CD4-positive, alpha-beta T cell treated with Interleukin-17A for 4 hours (primary cell): Measurements from ENCODE around the gene PPP1R13B.

ENCODE experiments used
- DNase-seq: peaks from one replicate; pipeline ENCODE4 v3.0.0-alpha.2; 2020; ENCODE audit warnings: mixed read lengths

Gene PPP1R13B

GRCh38 chr14:103709814-103710213 lies 137.6 kb downstream of the PPP1R13B start:
- DNase-seq = no peak

- no peak for DNase-seq
These were observed 138.6 kb downstream of the PPP1R13B start for GRCh38 chr14:103708750-103709187.

DNA sequence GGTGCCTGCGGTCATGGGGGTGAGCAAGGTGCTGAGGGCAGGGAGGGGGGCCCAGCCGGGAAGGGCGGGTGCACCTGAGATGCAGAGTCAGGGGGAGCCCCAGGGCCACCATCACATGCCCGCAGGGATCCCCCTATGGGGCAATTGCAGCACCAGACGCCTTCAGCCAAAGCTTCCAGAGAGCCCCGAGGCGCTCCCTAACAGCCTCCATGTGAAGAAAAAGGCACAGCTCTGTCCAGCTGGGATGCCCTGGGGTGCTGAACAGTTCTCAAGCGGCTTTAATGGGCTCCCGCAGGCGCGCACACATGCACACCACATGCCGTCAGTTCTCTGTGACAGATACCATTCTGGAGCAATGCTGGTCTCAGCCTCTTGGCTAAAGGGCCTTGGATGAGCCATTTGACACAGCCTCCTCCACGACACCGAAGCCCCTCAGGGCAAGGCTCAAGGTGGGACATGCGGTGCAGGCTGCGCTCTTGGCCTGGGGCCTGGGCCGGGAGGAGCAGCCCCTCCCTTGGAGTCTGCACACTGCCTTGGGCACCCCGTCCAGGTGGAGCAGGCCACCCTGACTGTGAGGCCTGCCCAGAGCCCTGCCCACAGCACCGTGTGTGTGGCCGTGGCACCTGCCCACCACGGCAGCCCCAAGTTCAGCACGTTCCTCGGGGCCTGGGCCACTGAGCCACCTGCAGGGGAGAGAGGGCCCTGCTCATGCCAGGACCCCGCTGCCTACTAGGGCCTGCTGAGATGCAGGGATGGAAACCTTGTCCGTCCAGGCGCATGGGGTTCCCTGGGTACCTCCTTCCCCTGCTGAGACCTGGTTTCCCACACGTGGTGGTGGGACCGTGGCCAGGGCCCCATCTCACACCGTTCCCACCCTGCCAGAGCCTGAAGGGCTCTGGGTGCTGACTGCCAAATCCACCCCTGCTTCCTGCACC lies 139.8 kb downstream of the PPP1R13B start:
- no peak for DNase-seq

DNA sequence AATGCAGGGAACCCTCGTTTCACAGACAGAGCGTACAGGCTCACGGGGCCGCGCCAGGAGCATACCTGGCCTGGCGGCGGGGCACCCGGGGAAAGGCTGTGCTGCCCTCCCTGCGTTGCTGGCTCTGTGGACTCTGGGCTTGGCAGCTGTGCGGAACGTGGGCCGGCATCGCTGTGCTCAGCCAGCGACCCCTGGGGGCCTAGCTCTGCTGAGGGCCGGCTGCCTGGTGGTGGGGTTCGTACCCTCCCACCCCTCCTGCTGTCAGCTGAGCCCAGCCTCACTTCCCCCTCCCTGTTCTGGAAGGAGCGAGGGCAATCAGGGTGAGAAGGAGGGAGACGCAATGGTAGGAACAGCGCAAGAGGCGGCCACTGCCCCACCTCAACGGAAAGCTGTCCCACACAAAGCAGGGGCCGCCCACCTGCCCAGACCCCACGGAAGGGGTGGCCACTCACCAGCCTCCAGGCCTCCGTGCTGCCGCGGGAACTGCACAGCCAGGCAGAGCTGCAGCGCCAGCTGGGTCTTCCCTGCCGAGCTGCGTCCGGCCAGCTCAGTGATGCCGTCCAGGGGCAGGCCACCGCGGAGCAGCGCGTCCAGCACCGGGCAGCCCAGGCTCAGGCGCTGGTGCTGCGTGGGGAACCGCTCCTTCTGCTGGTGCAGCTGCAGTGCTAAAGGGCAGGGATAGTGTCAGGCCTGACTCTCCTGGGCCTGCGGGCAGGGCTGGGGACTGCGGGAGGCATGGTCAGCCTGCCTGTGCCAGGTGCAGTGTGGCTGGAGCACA lies 140.6 kb downstream of the PPP1R13B start:
- no peak for DNase-seq

DNA sequence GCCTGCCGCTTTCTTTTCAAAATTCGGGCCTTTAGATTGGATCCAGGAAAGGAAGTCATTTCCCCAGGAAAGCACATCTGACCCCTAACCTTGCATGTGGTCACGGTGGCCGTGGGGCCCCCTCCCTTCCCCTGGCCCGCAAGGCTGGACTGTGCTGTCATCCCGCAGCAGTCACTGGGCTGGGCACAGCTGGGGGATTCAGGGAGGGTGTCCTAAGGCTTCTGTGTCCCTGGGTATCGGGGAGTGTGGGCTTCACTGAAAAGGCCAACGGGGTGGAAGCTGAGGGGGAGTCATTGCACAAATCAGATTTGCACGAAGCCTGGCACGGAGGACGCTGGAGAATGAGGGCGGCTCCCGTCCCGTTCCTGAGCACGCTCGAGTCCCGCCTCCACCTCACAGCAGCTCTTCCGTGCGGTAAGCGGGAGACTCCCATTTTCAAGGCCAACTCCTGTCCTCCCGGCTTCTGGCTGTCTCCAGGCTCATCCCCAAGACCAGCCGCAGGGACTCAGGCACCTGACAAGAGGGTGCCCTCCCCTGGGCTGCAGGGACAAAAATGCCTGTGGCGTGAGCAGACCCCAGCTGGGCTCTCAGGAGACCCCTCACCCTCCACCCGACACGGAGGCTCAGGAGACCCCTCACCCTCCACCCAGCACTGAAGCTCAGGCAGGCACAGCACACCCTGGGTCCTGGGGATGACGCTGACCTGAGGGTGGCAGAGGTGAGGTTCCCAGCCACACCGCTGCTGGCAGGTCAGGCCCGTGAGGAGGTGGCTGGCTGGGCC lies 141.7 kb downstream of the PPP1R13B start:
- no peak for DNase-seq

- DNase-seq = no peak
These were observed 142.3 kb downstream of the PPP1R13B start for GRCh38 chr14:103705118-103705503.

DNA sequence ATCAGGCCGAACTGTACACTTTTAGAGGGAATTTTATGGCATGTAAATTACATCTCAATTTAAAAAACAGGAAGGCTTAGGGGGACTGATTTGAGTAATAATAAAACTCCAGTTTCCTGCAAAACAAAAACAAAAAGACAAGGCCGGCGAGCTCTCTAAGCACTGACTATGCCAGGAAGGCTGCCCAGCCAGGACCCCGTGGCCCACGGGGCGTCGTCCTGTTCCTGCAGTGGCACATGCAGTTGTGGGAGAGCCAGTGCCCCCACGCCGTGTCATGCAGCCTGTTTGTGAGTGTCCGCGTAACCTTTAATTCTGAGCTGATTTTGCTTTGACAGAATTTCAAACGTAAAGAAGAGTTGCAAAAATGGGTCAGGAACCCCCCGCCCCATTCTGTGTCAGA lies 142.7 kb downstream of the PPP1R13B start:
- no peak for DNase-seq

GRCh38 chr14:103703433-103704385 lies 143.7 kb downstream of the PPP1R13B start:
- DNase-seq = no peak

- DNase-seq = no peak
These were observed 144.6 kb downstream of the PPP1R13B start for GRCh38 chr14:103702497-103703432.

DNA sequence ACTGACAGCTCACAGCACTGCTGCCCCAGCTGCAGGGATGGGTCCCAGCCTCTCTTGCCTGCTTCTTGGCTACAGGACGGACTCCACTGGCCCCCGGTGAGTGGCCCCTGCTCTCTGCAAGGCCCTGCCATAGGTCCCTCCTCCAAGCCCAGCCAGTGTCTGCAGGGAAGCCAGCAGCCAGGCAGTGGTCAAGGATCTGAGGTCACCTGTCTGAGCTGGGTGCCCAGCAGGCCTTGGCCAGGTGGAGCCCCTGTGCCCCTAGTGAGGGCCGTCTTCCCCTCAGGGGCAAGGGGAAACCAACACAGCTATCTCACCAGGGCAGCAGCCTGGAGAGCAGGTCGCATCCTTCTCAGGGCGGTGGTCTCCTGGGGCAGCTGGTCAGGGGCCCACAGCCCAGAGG lies 145.3 kb downstream of the PPP1R13B start:
- DNase-seq = no peak

DNA sequence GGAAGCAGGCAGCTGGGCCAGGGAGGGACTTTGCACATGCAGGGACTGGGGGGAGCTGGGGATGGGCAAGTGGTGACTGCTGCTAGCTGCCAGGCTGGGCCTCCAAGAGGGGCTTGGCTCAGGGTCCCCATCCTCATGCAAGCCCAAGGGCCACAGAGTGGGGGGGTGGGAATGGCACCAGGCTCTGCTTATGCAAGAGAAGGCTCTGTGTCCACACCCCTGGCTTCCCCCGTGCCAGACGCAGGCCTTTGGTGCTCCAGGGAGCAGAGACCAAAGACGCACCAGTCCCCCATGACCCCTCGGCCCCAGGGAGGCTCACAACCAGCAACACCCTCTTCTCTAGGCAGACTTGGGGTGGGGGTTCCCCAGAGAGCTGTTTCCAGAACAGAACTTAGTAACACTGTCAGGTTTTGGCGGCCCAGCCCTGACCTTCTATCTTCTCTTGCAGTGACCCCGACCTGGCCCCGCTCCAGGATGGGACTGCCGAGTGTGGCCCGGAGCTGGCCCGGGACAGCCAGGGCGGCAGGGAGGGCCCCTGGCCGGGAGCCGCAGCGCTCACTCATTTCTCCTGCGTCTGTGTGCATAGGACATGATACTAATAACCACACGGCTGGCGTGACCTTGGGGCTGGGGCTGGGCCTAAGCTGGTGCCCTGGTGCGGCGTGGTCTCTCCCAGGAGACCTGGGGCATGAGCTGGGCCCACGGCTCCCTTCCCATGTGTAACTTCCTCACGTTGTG lies 146.5 kb downstream of the PPP1R13B start:
- DNase-seq = no peak

DNA sequence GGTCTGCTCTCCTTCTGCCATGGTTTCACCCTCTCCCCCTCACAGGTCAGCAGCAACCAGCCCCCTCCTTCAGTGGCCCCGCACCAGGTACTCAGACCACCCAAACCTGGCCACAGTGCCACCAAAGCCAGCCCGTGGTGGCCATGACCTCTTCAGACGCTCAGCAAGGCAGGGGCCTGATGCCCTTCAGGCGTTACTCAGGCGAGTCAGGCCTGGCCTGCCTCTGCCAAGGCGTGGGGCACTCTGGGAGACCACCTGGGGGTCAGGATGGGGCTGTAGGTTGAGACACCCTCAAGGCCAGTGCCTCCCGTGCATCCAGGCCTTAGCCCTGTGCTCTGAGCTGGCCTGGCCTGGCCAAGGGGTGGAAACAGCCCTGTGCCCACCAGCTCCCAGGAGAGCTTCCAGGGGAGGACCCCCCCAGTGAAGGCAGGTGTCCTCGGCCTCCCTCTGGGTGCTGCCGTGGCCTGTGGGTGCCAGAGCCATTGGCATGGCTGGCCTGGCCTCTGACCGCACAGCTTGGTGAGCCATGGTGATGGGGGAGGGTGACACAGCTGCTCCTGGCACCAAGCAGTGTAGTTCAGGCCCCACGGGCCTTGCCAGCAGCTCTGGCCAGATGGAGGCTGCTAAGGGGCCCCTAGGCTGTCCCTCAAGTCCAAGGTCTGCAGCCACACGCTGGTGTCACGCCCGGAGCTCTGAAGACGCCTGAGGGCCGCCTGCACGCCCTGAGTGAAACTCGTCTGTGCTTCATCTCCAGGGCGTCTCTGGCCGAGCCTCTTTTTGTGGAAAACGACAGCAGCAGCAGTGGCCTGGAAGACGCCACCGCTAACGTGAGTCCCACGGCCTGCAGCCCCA lies 147.2 kb downstream of the PPP1R13B start:
- DNase-seq = no peak

- no peak for DNase-seq
These were observed 148.1 kb downstream of the PPP1R13B start for GRCh38 chr14:103699261-103699661.

DNA sequence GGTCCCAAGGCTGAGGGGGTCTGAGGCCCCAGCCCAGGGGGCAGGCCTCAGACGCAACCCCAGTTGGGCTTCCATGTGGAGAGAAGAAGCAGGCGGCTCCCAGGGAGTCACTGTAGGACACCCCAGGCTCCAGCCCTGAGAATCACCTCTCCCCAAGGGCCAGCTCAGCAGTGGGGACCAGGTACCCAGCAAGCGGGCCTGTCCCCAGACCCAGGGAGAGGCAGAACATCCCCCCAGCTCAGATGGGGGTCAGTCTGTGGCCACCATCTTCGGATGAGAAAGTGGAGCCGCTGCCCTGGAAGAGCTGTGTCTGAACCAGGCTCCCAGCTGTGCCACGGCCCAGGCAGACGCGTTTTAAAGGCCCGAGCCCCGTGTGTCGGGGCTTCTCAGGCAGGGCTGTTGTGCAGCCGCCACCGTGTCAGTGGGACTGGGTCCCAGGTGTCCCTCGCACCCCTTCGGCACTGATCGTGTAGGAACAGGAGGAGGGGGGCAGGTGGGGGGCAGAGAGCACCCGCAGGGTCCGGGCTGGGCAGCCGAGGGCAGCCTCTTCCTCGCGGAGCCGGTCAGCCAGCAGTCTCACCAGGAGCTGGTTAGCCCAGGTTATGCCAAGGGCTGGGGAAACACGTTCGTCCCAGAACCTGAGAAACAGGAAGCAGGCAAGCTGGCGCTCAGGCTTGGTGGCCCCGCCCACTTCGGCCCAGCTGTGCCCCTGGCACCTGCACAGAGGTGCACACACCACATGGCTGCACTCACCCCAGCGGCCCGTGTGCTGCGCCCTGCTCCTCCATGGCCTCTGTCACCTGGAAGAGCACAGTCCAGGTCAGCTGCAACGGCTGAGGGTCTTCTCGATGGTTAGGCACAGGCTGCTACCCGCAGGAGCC lies 148.8 kb downstream of the PPP1R13B start:
- no peak for DNase-seq

DNA sequence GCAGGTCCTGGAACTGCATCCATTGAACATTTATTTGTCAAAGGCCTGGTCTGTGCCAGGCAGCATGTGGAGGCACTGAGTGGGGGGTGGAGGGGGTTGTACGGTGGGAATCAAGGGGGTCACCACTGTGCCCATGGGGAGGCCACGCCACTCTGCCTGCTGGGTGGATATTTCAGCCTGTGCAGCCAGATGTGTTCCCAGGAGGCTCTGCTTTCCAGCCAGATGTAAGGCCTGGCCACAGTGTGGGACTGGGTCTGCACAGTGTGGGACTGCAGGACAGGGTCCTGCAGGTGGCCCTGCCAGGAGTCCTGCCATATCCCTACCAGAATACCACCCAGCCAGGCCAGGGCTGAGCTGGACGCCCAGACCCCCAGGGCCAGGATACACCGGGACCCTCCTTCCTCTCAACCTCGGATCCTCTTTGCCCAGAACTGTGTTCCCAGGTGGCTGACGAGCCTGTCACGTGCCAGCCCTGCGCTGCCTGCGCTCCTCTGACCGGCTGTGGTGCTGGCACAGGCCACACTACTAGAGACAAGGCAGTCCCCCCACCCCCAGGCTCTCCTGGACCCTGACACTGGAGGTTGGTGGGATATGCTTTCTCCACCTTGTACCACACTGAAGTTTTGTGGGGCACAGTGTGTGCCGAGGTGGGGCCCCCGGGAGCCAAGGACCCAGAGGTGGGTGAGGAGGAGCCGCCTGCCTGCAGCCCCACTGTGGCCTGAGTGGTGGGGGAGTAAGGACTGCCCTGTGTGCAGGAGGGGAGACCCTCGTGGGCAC lies 149.6 kb downstream of the PPP1R13B start:
- no peak for DNase-seq

DNA sequence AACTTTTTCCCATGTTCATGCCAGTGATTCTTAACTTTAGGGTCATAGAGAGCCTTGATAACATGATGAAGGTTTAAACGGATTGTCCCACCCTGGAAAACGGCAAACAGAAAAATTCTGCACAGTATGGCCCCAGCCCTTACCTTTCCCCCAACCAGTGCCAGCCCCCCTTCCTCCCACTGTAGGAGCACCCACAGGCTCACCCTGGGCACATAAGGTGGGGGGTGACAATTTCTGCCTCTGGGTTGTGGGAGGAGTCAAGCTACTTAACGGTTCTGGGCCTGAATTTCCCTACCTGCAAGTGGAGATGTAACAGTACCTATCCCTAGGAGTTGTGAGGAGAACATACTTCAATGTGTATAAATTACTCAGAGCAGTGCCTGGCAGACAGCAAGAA lies 150.2 kb downstream of the PPP1R13B start:
- DNase-seq = no peak

DNA sequence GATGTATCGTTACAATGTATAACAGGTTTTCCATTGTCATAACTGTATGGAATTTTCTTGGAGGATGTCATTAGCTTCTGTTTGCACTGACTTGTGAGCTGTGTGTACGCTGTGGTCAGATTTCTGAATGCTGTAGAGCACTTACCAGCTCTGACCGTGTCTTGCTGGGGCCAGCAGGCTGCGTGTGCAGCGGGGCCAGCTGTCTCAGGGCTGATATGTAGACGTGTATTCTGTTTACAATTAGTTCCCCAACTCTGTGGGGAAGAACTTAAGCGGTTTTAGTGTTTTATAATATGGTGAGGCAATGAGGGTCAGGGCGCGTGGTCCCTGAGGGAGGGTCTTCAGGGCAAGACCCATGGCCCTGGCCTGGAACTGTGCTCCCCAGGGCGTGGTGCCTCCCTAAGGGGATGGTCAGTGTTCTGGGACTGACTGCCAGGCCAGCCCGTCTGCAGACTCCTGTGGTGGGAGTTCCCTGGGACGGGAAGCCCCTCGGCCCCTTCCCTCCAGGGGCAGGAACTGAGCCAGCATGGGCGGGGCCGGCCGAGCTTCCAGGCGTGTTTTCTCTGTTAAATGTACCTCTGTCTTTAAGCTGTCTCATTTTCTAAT lies 150.8 kb downstream of the PPP1R13B start:
- no peak for DNase-seq
